ENCODE results near the gene SHC1.

SHC1 gene, protein sequence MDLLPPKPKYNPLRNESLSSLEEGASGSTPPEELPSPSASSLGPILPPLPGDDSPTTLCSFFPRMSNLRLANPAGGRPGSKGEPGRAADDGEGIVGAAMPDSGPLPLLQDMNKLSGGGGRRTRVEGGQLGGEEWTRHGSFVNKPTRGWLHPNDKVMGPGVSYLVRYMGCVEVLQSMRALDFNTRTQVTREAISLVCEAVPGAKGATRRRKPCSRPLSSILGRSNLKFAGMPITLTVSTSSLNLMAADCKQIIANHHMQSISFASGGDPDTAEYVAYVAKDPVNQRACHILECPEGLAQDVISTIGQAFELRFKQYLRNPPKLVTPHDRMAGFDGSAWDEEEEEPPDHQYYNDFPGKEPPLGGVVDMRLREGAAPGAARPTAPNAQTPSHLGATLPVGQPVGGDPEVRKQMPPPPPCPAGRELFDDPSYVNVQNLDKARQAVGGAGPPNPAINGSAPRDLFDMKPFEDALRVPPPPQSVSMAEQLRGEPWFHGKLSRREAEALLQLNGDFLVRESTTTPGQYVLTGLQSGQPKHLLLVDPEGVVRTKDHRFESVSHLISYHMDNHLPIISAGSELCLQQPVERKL

DNA sequence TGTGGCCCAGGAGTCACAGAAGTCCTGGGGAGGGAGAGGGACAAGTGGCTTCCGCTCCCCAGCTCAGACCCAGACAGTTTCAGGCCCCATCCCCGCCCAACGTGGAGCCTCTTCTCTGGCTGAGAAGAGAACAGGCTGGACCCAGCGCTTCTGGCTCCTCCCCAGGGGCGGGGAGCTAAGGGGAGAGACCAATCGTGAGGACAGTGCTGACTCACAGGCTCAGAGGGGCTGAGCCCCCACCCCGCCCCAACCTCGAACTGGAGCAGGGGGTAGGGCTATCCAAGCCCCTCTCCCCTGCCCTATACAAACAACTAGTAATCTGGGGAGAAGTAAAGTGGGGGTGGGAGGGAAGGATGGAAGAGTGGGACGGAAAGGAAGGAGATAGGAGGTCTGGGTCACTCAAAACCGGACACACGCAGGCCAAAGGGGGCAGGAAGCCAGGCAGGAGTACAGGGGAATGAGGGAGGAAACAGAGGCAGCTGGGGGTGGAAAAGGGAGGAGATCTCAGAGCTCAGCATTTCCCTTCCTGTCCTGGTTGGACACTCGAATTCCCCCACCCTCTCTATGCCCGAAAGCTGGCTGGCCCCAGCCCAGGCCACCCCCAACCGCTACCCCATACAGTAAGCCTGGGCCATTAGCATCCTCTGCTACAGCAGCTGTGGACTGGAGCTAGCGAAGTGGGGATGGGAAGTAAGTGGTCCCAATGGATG lies at the start of gene SHC1:
TSS of gene SHC1 (minus strand) at position 117 of the 710 bp plus-strand sequence. CDS start 221 bp downstream, outside the sequence.
- DNase-seq: peak; percentile 61 to 68

DNA sequence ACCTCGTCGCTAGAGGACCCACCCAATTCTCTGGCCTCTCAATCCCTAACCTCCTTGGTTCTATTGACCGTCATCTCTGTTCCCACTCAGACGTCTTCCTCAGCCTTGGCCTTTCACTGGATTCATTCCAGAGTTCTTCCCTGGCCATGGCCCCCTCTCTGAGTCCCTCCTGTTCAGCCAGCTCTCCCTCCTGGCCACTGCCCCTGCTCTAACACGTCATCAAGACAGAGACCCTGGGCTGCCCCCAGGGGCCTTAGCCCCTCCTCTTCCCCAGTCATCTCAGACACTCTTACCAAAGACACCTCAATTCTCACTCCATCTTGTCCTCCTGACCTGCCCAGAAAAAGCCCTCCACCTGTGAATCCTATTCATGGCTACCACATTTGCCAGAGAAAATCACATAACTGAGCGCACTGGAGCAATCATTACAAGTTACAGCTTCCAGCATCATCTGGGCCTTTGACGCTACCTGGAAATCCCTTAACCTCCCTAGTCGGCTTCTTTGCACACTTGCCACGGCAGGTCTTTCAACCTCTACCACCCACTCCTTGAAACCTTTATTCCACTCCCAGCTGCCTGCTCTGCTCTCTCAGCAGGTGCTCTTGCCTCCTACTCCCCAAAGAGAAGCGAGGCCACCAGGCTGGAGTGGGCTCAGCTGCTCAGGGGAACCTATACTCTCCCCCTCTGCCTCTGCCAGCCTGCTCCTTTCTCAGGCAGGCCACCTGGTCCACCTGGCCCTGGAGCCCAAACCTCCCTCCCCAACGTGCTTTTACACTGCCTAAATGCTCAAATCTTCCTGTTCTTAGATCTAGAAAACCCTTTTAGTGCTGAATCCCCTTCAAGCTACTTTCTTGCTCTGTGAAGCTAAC lies 49.1 kb upstream of the SHC1 start:
- DNase-seq: no peak

DNA sequence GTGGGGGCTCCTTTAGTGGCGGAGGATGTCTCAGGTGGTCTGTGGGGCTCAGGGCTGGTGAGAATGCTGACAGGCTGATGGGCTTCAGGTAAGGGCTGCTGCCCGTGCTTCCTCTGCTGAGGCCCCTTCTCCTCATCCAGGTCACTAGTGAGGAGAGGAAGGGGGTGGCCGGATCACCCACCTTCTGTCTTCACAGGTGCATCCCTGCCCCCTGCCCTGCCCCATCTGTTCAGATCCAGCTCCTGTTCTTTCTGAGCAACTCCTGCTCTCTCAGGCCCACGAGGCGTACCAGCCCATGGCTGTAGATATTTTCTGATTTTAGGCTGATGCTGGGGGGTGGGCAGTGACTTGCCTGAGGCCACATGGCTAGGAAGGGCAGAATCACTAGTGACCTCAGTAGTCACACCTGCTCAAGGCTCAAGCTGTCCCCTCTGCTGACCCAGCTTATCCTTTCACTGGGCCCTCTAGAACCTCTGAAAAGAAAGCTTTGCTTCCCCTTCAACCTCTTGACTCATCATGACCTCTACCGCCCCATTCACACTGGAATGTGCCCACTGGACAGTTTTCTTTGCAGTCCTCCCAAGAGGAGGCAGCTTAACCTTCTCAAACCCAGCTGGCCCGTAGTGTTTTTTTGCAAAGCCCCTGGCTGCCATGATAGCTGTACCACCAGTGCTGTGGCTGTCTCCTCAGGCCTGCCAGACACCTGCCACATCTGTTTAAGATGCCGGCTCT lies 48.2 kb upstream of the SHC1 start:
- no peak for DNase-seq

DNA sequence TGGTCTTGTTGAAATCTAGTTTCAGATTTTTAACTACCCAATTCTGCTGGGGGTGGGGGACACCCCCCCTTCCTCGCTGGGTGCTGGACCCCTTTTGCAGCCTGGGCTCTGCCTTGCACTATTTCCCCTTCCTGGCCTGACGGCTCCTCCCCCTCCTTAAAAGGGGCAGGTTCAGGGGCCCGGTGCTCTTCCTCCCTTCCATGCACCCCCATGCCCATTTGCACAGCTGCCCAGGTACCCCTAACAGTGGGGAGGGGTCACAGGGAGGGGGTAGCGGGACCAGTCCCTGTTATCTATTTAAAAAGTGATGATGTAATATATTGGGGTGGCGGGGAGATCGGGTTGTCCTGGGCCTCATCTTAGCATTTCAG lies 47.4 kb upstream of the SHC1 start:
- DNase-seq: peak in 1 of 2 experiments; percentile 16

DNA sequence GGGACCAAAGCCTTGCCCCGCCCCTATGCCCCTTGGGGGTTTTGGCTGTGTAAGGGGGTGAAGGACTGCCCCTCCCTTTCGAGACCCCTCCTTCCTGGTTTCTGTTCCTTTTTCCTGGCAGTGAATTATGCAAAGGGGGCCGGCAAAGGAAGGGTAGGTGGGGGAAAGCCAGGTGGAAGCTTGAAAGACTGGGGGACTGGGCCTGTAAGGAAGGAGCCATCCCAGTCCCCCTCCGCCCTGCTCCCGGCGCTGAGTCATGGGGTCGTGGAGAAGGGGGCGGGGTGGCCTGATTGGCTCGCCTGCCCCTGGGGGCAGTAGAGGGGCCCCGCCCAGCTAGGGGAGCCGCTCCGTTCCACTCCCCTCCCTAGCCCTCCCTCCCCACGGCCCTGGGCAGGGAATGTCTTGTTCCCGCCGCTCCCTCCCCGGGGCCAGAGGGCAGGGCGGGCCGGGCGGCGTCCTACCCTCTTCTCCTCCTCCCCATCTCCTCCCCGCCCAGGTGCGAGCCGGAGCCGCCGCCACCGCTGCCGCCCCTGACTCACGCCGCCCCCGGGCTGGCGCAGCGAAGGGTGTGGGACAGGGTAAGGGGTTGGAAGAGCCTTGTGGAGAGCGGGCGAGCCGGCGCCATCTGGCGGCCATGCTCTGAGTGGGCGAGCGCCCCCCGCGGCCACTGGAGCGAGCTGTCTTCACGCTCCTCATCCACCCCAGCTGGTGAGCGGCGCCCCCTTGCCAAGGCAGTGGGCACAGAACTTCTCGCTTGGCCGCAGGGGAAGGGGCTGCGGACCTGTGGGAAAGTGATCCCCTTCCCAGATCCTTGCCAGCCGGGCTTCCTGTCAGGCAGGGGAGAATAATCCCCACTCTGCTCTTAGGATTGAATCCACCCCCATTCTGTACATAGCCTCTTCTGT lies 46.7 kb upstream of the SHC1 start:
- peak; percentile 92 to 94 for DNase-seq

DNA sequence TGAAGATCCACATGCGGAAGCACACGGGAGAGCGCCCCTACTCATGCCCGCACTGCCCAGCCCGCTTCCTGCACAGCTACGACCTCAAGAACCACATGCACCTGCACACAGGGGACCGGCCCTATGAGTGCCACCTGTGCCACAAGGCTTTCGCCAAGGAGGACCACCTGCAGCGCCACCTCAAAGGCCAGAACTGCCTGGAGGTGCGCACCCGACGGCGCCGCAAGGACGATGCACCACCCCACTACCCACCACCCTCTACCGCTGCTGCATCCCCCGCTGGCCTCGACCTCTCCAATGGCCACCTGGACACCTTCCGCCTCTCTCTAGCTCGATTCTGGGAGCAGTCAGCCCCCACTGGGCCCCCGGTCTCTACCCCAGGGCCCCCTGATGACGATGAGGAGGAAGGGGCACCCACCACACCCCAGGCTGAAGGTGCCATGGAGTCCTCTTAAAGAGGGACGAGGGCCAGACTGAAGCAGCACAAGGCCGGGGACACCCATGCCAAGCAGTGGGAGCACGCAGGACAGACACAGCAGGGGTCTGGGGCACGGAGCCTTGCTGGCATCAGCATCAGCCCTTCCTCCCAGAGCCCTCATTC lies 45.8 kb upstream of the SHC1 start:
- DNase-seq: peak in 1 of 2 experiments; percentile 28

DNA sequence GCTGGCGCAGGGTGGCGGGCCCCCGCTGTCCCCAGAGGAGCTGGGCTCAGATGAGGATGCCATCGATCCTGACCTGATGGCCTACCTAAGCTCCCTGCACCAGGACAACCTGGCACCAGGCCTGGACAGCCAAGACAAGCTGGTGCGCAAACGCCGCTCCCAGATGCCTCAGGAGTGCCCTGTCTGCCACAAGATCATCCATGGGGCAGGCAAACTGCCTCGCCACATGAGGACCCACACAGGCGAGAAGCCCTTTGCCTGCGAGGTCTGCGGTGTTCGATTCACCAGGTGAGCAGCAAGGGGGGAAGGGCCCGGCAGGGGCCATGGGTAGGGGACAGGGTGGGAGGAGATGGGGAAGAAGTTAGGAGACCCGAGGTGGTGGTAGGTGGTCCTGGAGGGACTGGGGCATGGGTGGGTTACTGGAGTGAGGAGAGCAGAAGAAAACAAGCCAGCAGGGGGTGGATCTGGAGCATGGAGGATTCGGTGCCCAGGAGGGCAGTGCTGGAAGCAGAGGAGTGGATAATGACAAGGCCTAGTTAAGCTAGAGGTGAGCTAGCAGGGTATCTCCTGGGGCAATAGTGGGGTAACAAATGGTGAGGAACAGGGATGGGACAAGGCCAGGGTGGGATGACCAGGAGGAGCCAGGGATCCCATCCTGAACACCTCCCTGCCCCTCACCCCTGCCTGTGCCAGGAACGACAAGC lies 45.1 kb upstream of the SHC1 start:
- DNase-seq: peak in 1 of 2 experiments; percentile 12

DNA sequence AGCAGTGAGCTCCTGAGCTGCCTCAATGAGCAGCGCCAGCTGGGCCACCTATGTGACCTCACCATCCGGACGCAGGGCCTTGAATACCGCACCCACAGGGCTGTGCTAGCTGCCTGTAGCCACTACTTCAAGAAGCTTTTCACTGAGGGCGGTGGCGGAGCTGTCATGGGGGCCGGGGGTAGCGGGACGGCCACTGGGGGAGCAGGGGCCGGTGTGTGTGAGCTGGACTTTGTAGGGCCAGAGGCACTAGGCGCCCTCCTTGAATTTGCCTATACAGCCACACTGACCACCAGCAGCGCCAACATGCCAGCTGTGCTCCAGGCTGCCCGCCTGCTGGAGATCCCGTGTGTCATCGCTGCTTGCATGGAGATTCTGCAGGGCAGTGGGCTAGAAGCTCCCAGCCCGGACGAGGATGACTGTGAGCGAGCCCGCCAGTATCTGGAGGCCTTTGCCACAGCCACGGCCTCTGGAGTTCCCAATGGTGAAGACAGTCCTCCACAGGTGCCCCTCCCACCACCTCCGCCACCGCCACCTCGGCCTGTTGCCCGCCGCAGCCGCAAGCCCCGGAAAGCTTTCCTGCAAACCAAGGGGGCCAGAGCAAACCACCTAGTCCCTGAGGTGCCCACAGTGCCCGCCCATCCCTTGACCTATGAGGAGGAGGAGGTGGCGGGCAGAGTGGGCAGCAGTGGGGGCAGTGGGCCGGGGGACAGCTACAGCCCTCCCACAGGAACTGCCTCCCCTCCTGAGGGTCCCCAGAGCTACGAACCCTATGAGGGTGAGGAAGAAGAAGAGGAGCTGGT lies 44.4 kb upstream of the SHC1 start:
- no peak for DNase-seq

DNA sequence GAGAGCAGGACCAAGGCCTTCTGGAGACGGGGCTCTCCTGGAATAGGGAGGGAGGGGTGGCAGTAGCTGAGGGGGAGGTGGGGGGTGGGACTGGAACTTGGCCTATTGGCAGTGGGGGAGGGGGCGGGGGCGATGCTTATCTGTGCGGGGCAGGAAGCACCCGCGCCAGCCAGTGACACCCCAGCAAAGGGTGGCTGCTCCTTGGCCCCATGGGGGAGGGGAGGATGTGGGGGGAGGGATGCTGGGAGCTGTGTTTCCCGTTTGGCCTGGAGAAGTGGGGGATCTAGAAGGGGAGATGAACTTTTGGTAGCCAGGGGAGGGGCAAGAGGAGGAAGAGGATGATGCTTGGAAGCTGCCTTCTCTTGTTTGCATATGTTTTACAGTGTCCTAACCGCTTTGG lies 43.1 kb upstream of the SHC1 start:
- DNase-seq: peak in 1 of 2 experiments; percentile 25

DNA sequence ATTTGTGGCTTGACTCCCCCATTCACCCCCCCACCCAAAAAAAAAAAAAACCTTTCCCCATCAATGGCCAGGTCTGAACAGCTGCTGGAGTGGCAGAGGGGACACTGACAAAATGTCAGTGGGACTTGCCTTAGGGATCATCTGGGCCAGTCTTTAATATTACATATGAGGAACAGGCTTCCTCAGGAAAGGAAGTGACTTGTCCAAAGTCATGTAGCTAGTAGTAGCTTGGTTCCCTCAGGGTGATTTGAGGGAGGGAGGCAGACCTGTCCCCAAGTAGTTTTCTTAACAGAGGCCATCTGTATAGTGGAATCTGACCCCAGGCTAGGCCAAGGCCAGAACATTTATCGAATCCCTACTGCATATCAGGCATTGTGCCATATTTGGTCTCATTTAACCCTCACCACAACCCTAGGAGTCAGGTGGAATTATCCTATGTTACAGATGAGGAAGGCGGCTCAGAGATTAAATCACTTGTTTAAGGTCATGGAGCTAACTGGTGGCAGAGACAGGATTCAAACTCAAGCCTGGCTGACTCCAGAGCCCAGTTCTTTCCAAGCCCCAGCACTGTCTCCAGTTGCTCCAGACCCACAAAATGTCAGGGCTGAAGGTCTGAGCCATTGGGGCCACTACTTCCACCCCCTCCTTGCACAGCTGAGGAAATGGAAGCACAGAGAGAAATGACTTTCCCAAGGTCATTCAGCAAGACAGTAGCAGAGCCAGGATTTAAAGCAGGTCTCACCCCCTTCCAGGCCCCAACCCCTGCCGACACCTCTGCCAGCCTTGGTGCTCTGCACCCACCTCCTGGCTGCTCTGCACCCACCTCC lies 42.4 kb upstream of the SHC1 start:
- peak in 1 of 2 experiments; percentile 15 for DNase-seq

DNA sequence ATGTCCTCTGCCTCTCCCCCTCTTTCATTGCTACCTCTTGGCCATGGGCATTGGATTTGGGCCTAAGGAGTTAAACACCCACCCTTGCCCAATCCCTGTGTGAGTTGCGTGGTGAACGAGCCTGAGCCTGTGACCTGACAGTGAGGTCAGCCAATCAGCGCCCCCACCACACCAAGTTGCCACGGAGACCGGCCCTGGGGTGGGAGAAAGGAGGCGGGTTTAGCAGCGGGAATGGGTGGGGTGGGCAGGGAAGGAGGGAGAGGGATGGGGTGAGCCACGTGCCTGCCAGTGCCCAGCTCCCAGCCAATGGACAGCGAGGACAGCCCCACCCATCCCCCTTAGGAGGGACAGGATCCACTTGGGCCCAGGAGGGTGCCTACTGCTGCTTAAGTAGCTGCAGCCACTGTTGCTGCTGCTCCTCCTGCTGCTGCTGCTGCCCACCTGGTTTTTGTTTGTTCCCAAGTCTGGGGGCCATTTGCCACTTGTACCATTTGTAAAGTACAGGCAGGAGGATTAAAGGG lies 41.5 kb upstream of the SHC1 start:
- DNase-seq: peak; percentile 61 to 69

DNA sequence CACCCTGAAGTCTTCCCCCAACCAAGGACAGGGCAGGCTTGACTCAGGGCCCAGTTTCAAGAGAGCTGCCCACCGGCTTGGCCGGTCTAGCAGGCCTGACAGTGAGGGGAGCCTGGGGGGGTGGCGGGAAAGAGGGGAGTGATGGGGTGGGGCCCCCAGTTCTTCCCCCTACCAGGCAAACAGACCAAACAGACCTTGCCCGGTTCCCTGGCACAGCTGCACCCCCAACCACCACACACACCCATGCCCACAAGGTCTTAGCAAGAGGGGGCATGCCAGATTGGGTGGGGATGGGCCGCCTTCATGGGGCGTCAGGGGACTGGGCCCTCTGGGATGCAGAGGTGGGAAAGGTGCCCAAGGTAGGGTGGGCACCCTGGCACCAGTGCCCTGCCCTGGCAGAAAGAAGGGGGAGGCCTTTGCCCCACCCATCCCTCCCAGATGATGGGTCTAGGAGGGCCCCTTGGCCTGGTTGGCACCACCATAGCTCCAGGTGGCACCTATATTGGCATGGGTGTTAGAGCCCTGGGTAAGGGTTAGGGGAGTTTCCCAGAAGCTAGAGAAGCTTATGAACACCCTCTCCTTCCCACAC lies 41.0 kb upstream of the SHC1 start:
- no peak for DNase-seq

DNA sequence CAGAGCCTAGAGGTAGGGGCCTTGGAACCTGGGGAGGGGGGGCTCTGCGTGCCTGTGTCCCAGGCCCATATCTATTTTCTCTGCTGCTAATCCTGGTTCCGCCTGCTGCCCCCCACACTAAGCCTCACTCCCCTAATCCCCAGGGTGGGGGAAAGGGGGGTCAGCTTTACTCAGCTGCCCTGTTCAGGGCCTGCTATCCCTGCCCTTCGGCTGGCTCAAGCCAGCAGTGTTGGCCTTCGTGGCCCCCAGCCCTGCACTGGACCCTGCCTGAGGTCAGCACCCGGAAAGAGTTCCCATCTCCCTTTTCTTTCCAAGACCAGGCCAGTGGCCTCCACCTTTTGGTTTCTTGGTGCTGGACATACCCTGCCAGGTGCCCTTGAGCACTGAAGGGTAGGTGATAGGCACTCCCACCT lies 40.5 kb upstream of the SHC1 start:
- DNase-seq: no peak

DNA sequence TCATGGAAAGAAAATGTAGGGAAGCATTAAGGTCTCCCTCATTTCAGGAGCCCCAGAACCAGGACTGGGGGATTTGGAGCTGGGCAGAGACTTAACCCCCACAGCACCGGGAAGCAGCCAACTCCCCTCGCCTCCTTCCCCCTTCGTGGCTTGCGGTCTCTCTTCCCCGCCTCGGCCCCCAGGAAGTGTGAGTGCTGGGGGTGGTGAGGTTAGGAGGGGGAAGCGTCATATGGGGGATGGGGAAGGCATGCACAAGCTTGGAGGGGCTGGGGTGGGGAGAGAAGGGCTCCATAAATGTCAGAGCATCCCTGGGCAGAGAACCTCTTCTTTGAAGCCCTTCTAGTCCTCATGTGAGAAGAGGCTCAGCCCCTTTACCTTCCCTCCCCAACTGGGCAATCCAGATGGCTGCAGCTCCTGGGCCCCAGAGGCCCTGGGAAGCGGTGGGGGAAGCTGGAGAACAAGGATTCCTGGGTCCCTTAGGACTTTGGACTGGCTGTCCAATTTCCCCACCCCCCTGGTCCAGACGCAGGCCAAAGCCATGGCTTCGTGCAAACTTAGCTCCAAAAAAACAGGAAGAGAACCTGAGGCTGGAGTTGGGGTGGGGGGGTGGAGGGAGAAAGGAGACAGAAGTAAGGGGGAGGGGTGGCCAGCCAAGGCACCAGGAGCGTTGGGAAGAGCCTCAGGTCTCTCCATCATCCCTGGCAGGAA lies 39.8 kb upstream of the SHC1 start:
- DNase-seq: peak; percentile 57 to 67

DNA sequence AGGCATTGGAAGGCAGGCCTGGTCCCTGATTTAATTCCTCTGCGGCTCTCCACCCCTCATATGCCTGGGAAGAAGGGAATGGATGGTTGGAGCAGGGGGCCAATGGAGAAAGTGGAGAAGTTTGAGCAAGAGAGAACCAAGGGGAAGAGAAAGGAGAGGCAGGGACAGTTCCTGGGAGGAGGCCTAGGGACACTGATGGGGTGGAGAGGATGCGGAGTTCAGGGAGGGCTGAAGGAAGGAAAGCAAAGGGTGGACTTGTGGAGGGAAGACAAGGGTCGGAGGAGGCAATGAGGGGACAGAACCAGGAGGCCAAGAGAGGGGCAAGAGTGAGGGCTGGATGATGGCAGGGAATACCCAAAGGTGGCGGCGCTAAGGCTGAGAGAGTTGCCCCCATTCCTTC lies 39.2 kb upstream of the SHC1 start:
- no peak for DNase-seq

DNA sequence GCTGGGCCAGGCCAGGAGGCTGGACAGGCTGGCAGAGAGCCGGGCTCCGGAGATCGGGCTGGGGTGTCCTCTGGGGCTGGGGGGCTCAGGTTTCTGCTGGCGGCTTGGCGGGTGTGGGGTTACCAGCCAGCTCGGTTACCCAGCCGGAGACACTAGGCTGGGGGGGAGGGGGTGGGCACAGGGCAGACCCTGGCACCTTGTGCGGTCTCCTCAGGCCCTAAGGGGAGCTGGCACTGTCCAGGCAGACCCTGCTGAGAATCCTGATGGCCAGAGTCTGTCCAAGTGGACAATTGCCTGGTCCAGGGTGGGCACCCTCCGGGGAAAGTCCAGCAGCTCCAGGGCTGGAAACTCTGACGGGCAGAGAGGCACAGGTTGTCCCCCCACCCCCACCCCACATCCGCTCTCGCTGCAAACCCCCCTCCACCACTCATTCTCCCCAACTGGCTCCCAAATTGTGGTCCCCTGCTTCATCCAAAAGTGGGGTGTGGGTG lies 38.7 kb upstream of the SHC1 start:
- peak; percentile 56 to 66 for DNase-seq

Measured in activated CD4-positive, alpha-beta T cell treated with anti-CD3 and anti-CD28 coated beads, Interleukin-2, amount 50 U/mL, for 48 hours (primary cell).